KOPT-K1 (cell line): ENCODE measurements around the gene NELFCD.
"Not testable (repeated sequence)": the region's sequence is repeated elsewhere in the genome, so short reads cannot be mapped to it uniquely, and the experiment has no call there.

Experiments
- H3K27ac ChIP-seq: fragments of 200-600 bp; sonication (generic); 2 replicates; pipeline ENCODE4 v1.5.1; 2016; ENCODE audit warnings: antibody characterized with exemption, mild to moderate bottlenecking, low read depth, low read length; ENCODE audit not compliant: poor library complexity, severe bottlenecking
- H3K36me3 ChIP-seq: fragments of 200-600 bp; sonication (generic); 2 replicates; pipeline ENCODE4 v1.5.1; 2017; ENCODE audit warnings: antibody characterized with exemption, mild to moderate bottlenecking, low read length, moderate library complexity; ENCODE audit not compliant: insufficient read depth
- H3K9me3 ChIP-seq: fragments of 200-600 bp; sonication (generic); 2 replicates; pipeline ENCODE4 v1.5.1; 2017; ENCODE audit warnings: antibody characterized with exemption, low read length, mild to moderate bottlenecking; ENCODE audit not compliant: insufficient read depth, poor library complexity, severe bottlenecking

NELFCD gene

GRCh38 chr20:58980711-58981627 is at the start of gene NELFCD:
TSS of gene NELFCD (plus strand) at chr20:58981256. CDS start at chr20:58981310, 54 bp downstream.
- H3K27ac ChIP-seq: peak within 1 kb of the TSS; percentile 84
- H3K9me3 ChIP-seq: peaks cover 3% of the 10 kb centered on the region
- H3K36me3 ChIP-seq: peaks cover 14% of the 10 kb centered on the region; the same call in 1 of the 2 replicates

- no peaks in the 10 kb centered on the region for H3K36me3 ChIP-seq
- H3K9me3 ChIP-seq: peaks cover 6% of the 10 kb centered on the region
- H3K27ac ChIP-seq: no peak overlapping the region
Measured at GRCh38 chr20:58932170-58932569, 48.9 kb upstream of the NELFCD start.

GRCh38 chr20:58938078-58938477 is 43.0 kb upstream of the NELFCD start:
- H3K9me3 ChIP-seq: peaks cover 6% of the 10 kb centered on the region
- H3K36me3 ChIP-seq: no peaks in the 10 kb centered on the region
- H3K27ac ChIP-seq: no peak overlapping the region

- Histone ChIP-seq H3K36me3 (no peaks in the 10 kb centered on the region), H3K9me3 (peaks cover 6% of the 10 kb centered on the region), H3K27ac (no peak overlapping the region)
Measured at GRCh38 chr20:58938541-58938940, 42.5 kb upstream of the NELFCD start.

- H3K27ac ChIP-seq: no peak overlapping the region
- H3K9me3 ChIP-seq: peaks cover under 1% of the 10 kb centered on the region
- H3K36me3 ChIP-seq: no peaks in the 10 kb centered on the region
Measured at GRCh38 chr20:58941471-58941870, 39.6 kb upstream of the NELFCD start.

- Histone ChIP-seq H3K9me3 (no peaks in the 10 kb centered on the region), H3K36me3 (no peaks in the 10 kb centered on the region)
Measured at GRCh38 chr20:58942549-58942948, 38.5 kb upstream of the NELFCD start.

GRCh38 chr20:58944610-58945009 is 36.4 kb upstream of the NELFCD start:
- Histone ChIP-seq H3K27ac (no peak overlapping the region), H3K9me3 (no peaks in the 10 kb centered on the region), H3K36me3 (no peaks in the 10 kb centered on the region)

More at GRCh38 chr20:58942549-58942948, 38.5 kb upstream of the NELFCD start:
- no peak overlapping the region for H3K27ac ChIP-seq

- H3K36me3 ChIP-seq: no peaks in the 10 kb centered on the region
- H3K27ac ChIP-seq: no peak overlapping the region
- no peaks in the 10 kb centered on the region for H3K9me3 ChIP-seq
Measured at GRCh38 chr20:58945965-58946631, 35.0 kb upstream of the NELFCD start.

GRCh38 chr20:58947797-58948388 is 33.2 kb upstream of the NELFCD start:
- not testable (repeated sequence) for H3K9me3 ChIP-seq, H3K27ac ChIP-seq, H3K36me3 ChIP-seq

GRCh38 chr20:58950603-58951002 is 30.5 kb upstream of the NELFCD start:
- H3K36me3 ChIP-seq: no peaks in the 10 kb centered on the region
- no peaks in the 10 kb centered on the region for H3K9me3 ChIP-seq
- H3K27ac ChIP-seq: no peak overlapping the region

GRCh38 chr20:58953050-58953449 is 28.0 kb upstream of the NELFCD start:
- no peaks in the 10 kb centered on the region for H3K36me3 ChIP-seq
- H3K27ac ChIP-seq: no peak overlapping the region
- no peaks in the 10 kb centered on the region for H3K9me3 ChIP-seq

GRCh38 chr20:58956078-58956477 is 25.0 kb upstream of the NELFCD start:
- H3K27ac ChIP-seq: no peak overlapping the region
- no peaks in the 10 kb centered on the region for H3K9me3 ChIP-seq
- no peaks in the 10 kb centered on the region for H3K36me3 ChIP-seq

GRCh38 chr20:58959652-58960051 is 21.4 kb upstream of the NELFCD start:
- no peaks in the 10 kb centered on the region for H3K36me3 ChIP-seq
- H3K27ac ChIP-seq: no peak overlapping the region
- H3K9me3 ChIP-seq: peaks cover 6% of the 10 kb centered on the region

GRCh38 chr20:58963060-58963584 is 17.9 kb upstream of the NELFCD start:
- no peaks in the 10 kb centered on the region for H3K36me3 ChIP-seq
- no peak overlapping the region for H3K27ac ChIP-seq
- H3K9me3 ChIP-seq: peaks cover 7% of the 10 kb centered on the region

- H3K27ac ChIP-seq, H3K36me3 ChIP-seq: not testable (repeated sequence)
- H3K9me3 ChIP-seq: peaks cover 12% of the 10 kb centered on the region
Measured at GRCh38 chr20:58963922-58964321, 17.1 kb upstream of the NELFCD start.
